DND-41 (cell line): ENCODE measurements around the gene MUC6.

Experiments
- ATAC-seq: fragments of 200-7000 bp; cut with Tn5 transposase; 3 replicates; pipeline ENCODE4 v1.9.1; 2021; ENCODE audit warnings: low read depth; ENCODE audit not compliant: insufficient read depth
- DNase-seq: peaks from one replicate; pipeline ENCODE4 v3.0.0-alpha.2; 2020
- H2AFZ ChIP-seq: 2 replicates; pipeline ENCODE4 v1.6.0; 2012; ENCODE audit warnings: low read depth, low read length
- H3K27ac ChIP-seq: 2 replicates; pipeline ENCODE4 v1.5.1; 2012; ENCODE audit warnings: low read length, inconsistent platforms
- H3K27me3 ChIP-seq: fragments of 200-600 bp; sonication (generic); 2 replicates; pipeline ENCODE4 v1.6.0; 2012; ENCODE audit warnings: low read length, mild to moderate bottlenecking, inconsistent platforms; ENCODE audit not compliant: insufficient read depth, poor library complexity
- H3K36me3 ChIP-seq: 2 replicates; pipeline ENCODE4 v1.5.1; 2012; ENCODE audit warnings: low read length, inconsistent platforms; ENCODE audit not compliant: insufficient read depth
- H3K4me1 ChIP-seq: 2 replicates; pipeline ENCODE4 v1.5.1; 2012; ENCODE audit warnings: mild to moderate bottlenecking, low read length; ENCODE audit not compliant: insufficient read depth
- H3K4me2 ChIP-seq: 2 replicates; pipeline ENCODE4 v1.6.0; 2012; ENCODE audit warnings: mild to moderate bottlenecking, moderate library complexity, low read length, inconsistent platforms; ENCODE audit not compliant: insufficient read depth
- H3K4me3 ChIP-seq, 2 experiments: fragments of 200-600 bp in 1 of 2; shearing (Covaris generic) in 1 of 2; 2 replicates each; pipeline ENCODE4 v1.5.1; 2012 to 2016; ENCODE audit warnings: inconsistent platforms in 2 of 2, low read length in 2 of 2, mild to moderate bottlenecking in 2 of 2, low read depth in 1 of 2, moderate library complexity in 1 of 2
- H3K79me2 ChIP-seq: 2 replicates; pipeline ENCODE4 v1.6.0; 2012; ENCODE audit warnings: low read length, inconsistent platforms; ENCODE audit not compliant: insufficient read depth
- H3K9ac ChIP-seq: 2 replicates; pipeline ENCODE4 v1.6.0; 2012; ENCODE audit warnings: low read depth, mild to moderate bottlenecking, inconsistent platforms, low read length, moderate library complexity
- H3K9me3 ChIP-seq: 2 replicates; pipeline ENCODE4 v1.5.1; 2012; ENCODE audit warnings: low read length, moderate library complexity, mild to moderate bottlenecking, inconsistent platforms; ENCODE audit not compliant: insufficient read depth, severe bottlenecking
- H4K20me1 ChIP-seq: 2 replicates; pipeline ENCODE4 v1.6.0; 2012; ENCODE audit warnings: low read length; ENCODE audit not compliant: insufficient read depth
- CTCF ChIP-seq: IDR thresholded peaks from 2 replicates; pipeline ENCODE4 v1.5.1; 2012; ENCODE audit warnings: borderline replicate concordance, low read length, moderate library complexity, mild to moderate bottlenecking; ENCODE audit not compliant: poor library complexity, severe bottlenecking; ENCODE audit errors: extremely low read depth
- EZH2 ChIP-seq: IDR thresholded peaks from 3 replicates; pipeline ENCODE4 v1.6.1; 2012; ENCODE audit warnings: borderline replicate concordance, low read depth, mild to moderate bottlenecking, moderate library complexity, low read length, inconsistent platforms; ENCODE audit not compliant: severe bottlenecking

Gene MUC6

GRCh38 chr11:1023811-1024596, 12.5 kb downstream of the MUC6 start:
- TF ChIP-seq EZH2 (no peak), CTCF (no peak)
- Histone ChIP-seq H3K36me3 (no peaks in the 10 kb centered on the region), H4K20me1 (peaks cover 3% of the 10 kb centered on the region), H2AFZ (no peak overlapping the region), H3K9me3 (no peaks in the 10 kb centered on the region), H3K27me3 (no peaks in the 10 kb centered on the region), H3K27ac (no peak overlapping the region), H3K79me2 (no peaks in the 10 kb centered on the region), H3K4me1 (no peaks in the 10 kb centered on the region), H3K4me2 (no peak overlapping the region), H3K9ac (no peak overlapping the region), H3K4me3 (no peak overlapping the region)
- ATAC-seq (no peak), DNase-seq (no peak)

GRCh38 chr11:1022908-1023810, 13.4 kb downstream of the MUC6 start:
- Histone ChIP-seq H2AFZ (no peak overlapping the region), H3K36me3 (no peaks in the 10 kb centered on the region), H3K4me3 (no peak overlapping the region), H3K4me2 (no peak overlapping the region), H3K9ac (no peak overlapping the region), H3K79me2 (no peaks in the 10 kb centered on the region), H3K4me1 (no peaks in the 10 kb centered on the region), H3K9me3 (no peaks in the 10 kb centered on the region), H3K27ac (no peak overlapping the region), H4K20me1 (peaks cover 4% of the 10 kb centered on the region), H3K27me3 (no peaks in the 10 kb centered on the region)
- no peak for ATAC-seq
- no peak for TF ChIP-seq CTCF
- no peak for TF ChIP-seq EZH2
- DNase-seq = no peak

- TF ChIP-seq CTCF (no peak), EZH2 (no peak)
- H3K9ac ChIP-seq = no peak overlapping the region
Measured at GRCh38 chr11:1022411-1022810, 14.1 kb downstream of the MUC6 start.

More at GRCh38 chr11:1022411-1022810, 14.1 kb downstream of the MUC6 start:
- H3K79me2 ChIP-seq = no peaks in the 10 kb centered on the region
- no peaks in the 10 kb centered on the region for H3K9me3 ChIP-seq
- ATAC-seq (no peak), DNase-seq (no peak)
- no peak overlapping the region for H3K4me3 ChIP-seq
- H3K27me3 ChIP-seq = no peaks in the 10 kb centered on the region
- H3K27ac ChIP-seq = no peak overlapping the region
- H2AFZ ChIP-seq = no peak overlapping the region
- no peak overlapping the region for H3K4me2 ChIP-seq
- no peaks in the 10 kb centered on the region for H3K4me1 ChIP-seq
- peaks cover 4% of the 10 kb centered on the region for H4K20me1 ChIP-seq
- no peaks in the 10 kb centered on the region for H3K36me3 ChIP-seq
